ENCODE results near the gene TRPC4.

The TRPC4 gene

DNA sequence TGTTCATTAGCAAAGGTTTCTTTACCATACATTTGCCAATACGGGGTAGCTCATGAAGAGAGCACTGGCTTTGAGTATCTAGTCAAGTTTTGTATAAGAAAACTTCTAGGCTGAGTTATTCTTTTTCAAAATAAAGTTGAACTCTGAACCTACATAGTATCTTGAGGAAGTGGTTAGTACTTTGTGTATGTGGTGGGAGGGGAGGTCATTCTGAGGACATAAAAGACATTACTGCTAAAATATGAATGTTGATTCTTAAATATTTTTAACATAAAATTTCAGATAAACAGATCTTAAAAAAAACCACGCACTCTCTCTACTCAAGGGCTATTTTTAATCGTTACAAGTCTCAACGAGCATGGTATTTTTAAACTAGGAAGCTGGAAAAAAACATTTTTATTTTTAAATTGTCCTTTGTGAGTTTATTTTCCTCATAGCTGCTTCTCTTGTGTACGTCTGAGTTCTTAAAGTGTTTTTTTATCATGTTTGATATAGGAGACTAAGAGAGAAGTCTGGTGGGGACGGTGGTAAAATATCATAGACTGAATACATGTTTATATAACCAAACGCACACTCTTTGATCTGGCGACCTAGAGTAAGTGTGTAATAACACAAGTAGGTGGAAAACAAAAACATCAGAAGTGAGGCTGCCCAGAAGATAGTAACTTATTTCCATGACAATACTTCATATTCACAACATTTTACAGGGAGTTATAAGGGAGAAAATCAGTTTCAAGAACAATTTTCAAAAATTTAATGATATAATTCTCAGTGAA is 153.0 kb downstream of the TRPC4 start:
- Mint-ChIP-seq H3K9me3 (peaks cover 4% of the 10 kb centered on the region), H3K4me3 (no peak overlapping the region), H3K27ac (no peak overlapping the region), H3K4me1 (ENCODE audit: low read depth) (no peaks in the 10 kb centered on the region), H3K36me3 (ENCODE audit: low read depth) (no peaks in the 10 kb centered on the region), H3K27me3 (ENCODE audit: low read depth) (no peaks in the 10 kb centered on the region)

DNA sequence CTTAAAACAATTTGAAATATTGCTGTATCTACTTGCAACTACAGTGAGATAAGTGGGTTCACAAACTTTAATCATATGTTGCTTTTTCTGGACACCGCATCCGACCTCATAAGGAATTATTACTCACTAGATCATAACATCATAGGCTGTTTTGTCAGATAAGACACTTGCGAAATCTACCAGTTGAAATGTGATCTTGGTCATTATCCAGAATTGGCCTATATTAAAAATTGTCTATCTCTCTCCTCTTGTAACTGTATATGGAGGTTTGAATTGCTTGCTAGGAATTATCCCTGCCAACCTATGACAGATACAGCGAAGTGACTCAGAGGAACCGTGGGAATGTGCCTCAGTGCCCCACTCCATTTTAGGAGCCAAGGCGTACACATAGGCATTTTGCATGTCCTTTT is 154.0 kb downstream of the TRPC4 start:
- Mint-ChIP-seq H3K4me1 (ENCODE audit: low read depth) (no peaks in the 10 kb centered on the region), H3K27ac (no peak overlapping the region), H3K36me3 (ENCODE audit: low read depth) (no peaks in the 10 kb centered on the region), H3K9me3 (peaks cover 4% of the 10 kb centered on the region), H3K27me3 (ENCODE audit: low read depth) (no peaks in the 10 kb centered on the region), H3K4me3 (no peak overlapping the region)

DNA sequence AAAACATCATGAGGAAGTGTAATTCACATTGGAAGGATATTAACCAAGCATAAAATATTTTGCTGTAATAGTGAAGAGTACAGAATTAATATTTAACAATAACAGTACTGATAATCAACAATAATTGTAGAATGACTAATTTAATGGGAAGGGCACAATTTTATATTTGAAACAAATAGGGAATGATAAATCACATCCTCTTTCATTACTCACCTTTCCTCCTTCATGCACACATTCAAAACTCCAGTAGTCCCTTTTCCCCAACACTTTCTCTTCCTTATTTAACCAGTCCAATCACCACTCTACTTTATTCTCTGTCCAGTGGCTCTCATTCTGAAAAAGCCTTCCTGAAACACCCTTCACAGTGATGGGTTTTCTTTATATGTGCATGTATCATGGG is 160.3 kb downstream of the TRPC4 start:
- H3K4me3 Mint-ChIP-seq = no peak overlapping the region
- H3K36me3 Mint-ChIP-seq (ENCODE audit: low read depth) = no peaks in the 10 kb centered on the region
- no peaks in the 10 kb centered on the region for H3K9me3 Mint-ChIP-seq
- H3K27me3 Mint-ChIP-seq (ENCODE audit: low read depth) = no peaks in the 10 kb centered on the region
- H3K4me1 Mint-ChIP-seq (ENCODE audit: low read depth) = no peaks in the 10 kb centered on the region
- H3K27ac Mint-ChIP-seq = no peak overlapping the region

GRCh38 chr13:37707739-37708500 is 161.7 kb downstream of the TRPC4 start:
- no peaks in the 10 kb centered on the region for H3K4me1 Mint-ChIP-seq (ENCODE audit: low read depth)
- H3K27me3 Mint-ChIP-seq (ENCODE audit: low read depth) = no peaks in the 10 kb centered on the region
- H3K27ac Mint-ChIP-seq = no peak overlapping the region
- no peaks in the 10 kb centered on the region for H3K9me3 Mint-ChIP-seq
- no peaks in the 10 kb centered on the region for H3K36me3 Mint-ChIP-seq (ENCODE audit: low read depth)
- H3K4me3 Mint-ChIP-seq = no peak overlapping the region

GRCh38 chr13:37706041-37706440 is 163.5 kb downstream of the TRPC4 start:
- H3K4me3 Mint-ChIP-seq = no peak overlapping the region
- no peaks in the 10 kb centered on the region for H3K4me1 Mint-ChIP-seq (ENCODE audit: low read depth)
- H3K9me3 Mint-ChIP-seq = peaks cover 3% of the 10 kb centered on the region
- no peaks in the 10 kb centered on the region for H3K36me3 Mint-ChIP-seq (ENCODE audit: low read depth)
- no peaks in the 10 kb centered on the region for H3K27me3 Mint-ChIP-seq (ENCODE audit: low read depth)
- H3K27ac Mint-ChIP-seq = no peak overlapping the region

DNA sequence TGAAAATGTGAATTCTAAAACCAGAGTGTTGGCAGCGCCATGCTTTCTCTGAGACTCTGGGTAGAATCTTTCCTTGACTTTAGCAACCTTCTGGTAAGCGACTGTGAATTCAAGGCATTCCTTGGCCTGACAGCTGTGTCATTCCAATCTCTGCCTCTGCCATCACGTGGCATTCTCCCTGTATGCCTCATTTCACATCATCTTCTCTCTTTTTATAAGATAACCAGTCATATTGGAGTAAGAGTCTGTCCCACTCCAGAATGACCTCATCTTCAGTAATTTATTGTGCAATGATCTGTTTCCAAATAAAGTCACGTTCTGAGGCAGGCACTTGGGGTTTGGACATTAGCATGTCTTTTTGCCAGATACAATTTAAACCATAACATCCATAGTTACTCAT is 167.6 kb downstream of the TRPC4 start:
- H3K9me3 Mint-ChIP-seq = peaks cover 3% of the 10 kb centered on the region
- no peak overlapping the region for H3K4me3 Mint-ChIP-seq
- H3K36me3 Mint-ChIP-seq (ENCODE audit: low read depth) = no peaks in the 10 kb centered on the region
- no peaks in the 10 kb centered on the region for H3K4me1 Mint-ChIP-seq (ENCODE audit: low read depth)
- H3K27ac Mint-ChIP-seq = no peak overlapping the region
- H3K27me3 Mint-ChIP-seq (ENCODE audit: low read depth) = no peaks in the 10 kb centered on the region

DNA sequence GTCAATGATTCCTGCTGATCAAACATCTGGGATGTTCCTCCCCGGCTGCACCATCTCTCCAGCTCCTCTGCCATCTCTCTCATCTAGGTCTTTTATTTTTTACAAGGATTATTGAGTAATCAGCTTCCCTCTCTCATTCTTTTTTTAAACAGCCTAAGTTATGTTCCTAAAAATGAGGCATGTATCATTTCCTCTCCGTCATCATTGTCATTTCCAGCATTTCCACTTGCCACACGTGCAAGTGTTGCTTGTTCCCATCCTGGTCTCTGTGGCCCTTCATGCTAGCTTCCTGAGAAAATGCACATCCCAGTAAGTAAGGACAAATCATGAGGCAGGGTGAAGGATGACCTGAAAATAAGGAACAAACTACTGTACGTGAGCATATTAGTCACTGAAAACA is 168.3 kb downstream of the TRPC4 start:
- H3K9me3 Mint-ChIP-seq = peaks cover 3% of the 10 kb centered on the region
- no peaks in the 10 kb centered on the region for H3K36me3 Mint-ChIP-seq (ENCODE audit: low read depth)
- H3K4me3 Mint-ChIP-seq = no peak overlapping the region
- H3K27me3 Mint-ChIP-seq (ENCODE audit: low read depth) = no peaks in the 10 kb centered on the region
- H3K27ac Mint-ChIP-seq = no peak overlapping the region
- H3K4me1 Mint-ChIP-seq (ENCODE audit: low read depth) = no peaks in the 10 kb centered on the region

DNA sequence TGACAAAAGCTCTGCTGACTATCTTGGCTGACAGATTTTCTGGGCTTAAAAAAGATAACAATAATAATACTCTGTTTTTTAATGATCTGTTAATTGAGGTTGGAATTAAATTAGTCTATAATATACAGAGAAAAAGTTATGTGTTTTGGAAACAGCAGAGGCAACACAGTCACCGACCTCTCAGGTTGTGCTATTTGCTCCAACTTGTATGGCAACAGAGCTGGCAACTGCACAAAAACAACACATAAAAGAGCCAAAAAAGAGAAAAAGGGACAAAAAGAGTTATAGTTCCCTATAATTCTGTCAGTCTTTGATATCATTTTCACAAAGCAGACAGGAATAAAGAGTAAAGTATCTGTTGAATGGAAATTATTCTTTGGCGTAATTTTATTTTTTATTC is 168.7 kb downstream of the TRPC4 start:
- Mint-ChIP-seq H3K4me1 (ENCODE audit: low read depth) (no peaks in the 10 kb centered on the region), H3K27ac (no peak overlapping the region), H3K4me3 (no peak overlapping the region), H3K27me3 (ENCODE audit: low read depth) (no peaks in the 10 kb centered on the region), H3K9me3 (peaks cover 3% of the 10 kb centered on the region), H3K36me3 (ENCODE audit: low read depth) (no peaks in the 10 kb centered on the region)

DNA sequence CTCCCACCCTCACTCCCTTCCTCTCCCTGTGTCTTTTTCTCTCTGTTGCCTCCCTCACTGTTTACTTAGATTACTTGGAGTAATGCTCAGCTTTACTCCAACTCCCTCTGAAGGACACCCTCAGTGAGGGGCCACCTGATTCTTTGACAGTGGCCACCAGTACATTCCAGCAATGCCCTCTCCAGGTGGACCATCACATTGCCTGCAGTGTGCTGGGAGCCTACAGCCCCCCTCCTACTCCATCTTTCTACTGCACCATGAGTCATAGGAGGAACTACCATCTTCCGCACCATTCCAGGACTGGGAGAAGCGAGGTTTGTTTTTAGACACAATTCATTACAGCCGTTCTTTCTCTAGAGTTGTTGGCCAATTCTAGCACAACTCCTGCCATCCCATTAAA is 174.4 kb downstream of the TRPC4 start:
- H3K27ac Mint-ChIP-seq = no peak overlapping the region
- H3K36me3 Mint-ChIP-seq (ENCODE audit: low read depth) = no peaks in the 10 kb centered on the region
- no peaks in the 10 kb centered on the region for H3K4me1 Mint-ChIP-seq (ENCODE audit: low read depth)
- no peaks in the 10 kb centered on the region for H3K27me3 Mint-ChIP-seq (ENCODE audit: low read depth)
- peaks cover 8% of the 10 kb centered on the region for H3K9me3 Mint-ChIP-seq
- no peak overlapping the region for H3K4me3 Mint-ChIP-seq

DNA sequence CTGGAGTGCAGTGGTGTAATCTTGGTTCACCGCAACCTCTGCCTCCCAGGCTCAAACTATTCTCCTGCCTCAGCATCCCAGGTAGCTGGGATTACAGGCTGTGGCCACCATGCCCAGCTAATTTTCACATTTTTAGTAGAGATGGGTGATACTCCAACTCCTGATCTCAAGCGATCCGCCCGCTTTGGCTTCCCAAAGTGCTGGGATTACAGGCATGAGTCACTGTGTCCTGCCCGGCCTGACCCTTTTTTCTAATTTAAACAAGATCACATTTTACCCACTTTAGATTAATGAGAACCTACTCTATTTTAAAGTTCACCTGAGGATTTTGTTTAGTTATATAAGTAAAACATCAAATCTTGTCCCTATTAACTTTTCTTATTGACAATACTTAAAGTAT is 179.2 kb downstream of the TRPC4 start:
- Mint-ChIP-seq H3K27me3 (ENCODE audit: low read depth) (no peaks in the 10 kb centered on the region), H3K4me1 (ENCODE audit: low read depth) (no peaks in the 10 kb centered on the region), H3K36me3 (ENCODE audit: low read depth) (no peaks in the 10 kb centered on the region), H3K9me3 (peaks cover 9% of the 10 kb centered on the region), H3K27ac (no peak overlapping the region), H3K4me3 (no peak overlapping the region)

DNA sequence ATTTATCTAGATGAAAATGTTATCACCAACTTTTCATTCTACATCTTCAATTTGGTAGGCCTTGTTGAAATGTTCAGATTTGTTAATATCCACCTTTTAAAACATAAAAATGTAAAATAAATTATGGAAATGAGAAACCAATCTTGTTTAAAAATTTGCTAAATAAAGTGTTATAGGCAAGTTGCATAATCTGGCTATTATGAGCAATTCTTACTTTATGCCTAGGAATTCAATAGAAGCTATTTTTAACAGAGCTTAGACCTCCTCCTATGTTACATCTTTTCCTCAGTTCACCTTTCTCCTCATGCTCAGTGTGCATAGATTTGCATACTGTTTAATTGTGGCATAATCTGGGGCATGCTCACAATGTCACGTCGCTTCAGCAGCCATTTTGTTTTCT is 183.1 kb downstream of the TRPC4 start:
- H3K36me3 Mint-ChIP-seq (ENCODE audit: low read depth) = no peaks in the 10 kb centered on the region
- H3K4me3 Mint-ChIP-seq = no peak overlapping the region
- H3K4me1 Mint-ChIP-seq (ENCODE audit: low read depth) = no peaks in the 10 kb centered on the region
- no peaks in the 10 kb centered on the region for H3K27me3 Mint-ChIP-seq (ENCODE audit: low read depth)
- H3K27ac Mint-ChIP-seq = no peak overlapping the region
- peaks cover 5% of the 10 kb centered on the region for H3K9me3 Mint-ChIP-seq

GRCh38 chr13:37685206-37685605 is 184.4 kb downstream of the TRPC4 start:
- no peaks in the 10 kb centered on the region for H3K4me1 Mint-ChIP-seq (ENCODE audit: low read depth)
- H3K4me3 Mint-ChIP-seq = no peak overlapping the region
- no peak overlapping the region for H3K27ac Mint-ChIP-seq
- H3K27me3 Mint-ChIP-seq (ENCODE audit: low read depth) = no peaks in the 10 kb centered on the region
- no peaks in the 10 kb centered on the region for H3K36me3 Mint-ChIP-seq (ENCODE audit: low read depth)
- H3K9me3 Mint-ChIP-seq = peaks cover 5% of the 10 kb centered on the region

- H3K4me1 Mint-ChIP-seq (ENCODE audit: low read depth) = no peaks in the 10 kb centered on the region
- H3K27me3 Mint-ChIP-seq (ENCODE audit: low read depth) = no peaks in the 10 kb centered on the region
- no peak overlapping the region for H3K4me3 Mint-ChIP-seq
- no peak overlapping the region for H3K27ac Mint-ChIP-seq
- H3K9me3 Mint-ChIP-seq = no peaks in the 10 kb centered on the region
- no peaks in the 10 kb centered on the region for H3K36me3 Mint-ChIP-seq (ENCODE audit: low read depth)
These were observed 187.1 kb downstream of the TRPC4 start for GRCh38 chr13:37682496-37682895.

- Mint-ChIP-seq H3K36me3 (ENCODE audit: low read depth) (no peaks in the 10 kb centered on the region), H3K27ac (no peak overlapping the region), H3K27me3 (ENCODE audit: low read depth) (no peaks in the 10 kb centered on the region), H3K4me1 (ENCODE audit: low read depth) (no peaks in the 10 kb centered on the region), H3K9me3 (no peaks in the 10 kb centered on the region), H3K4me3 (no peak overlapping the region)
These were observed 188.1 kb downstream of the TRPC4 start for GRCh38 chr13:37681281-37682032.

GRCh38 chr13:37680137-37680536 is 189.4 kb downstream of the TRPC4 start:
- H3K9me3 Mint-ChIP-seq = no peaks in the 10 kb centered on the region
- H3K27ac Mint-ChIP-seq = no peak overlapping the region
- no peaks in the 10 kb centered on the region for H3K36me3 Mint-ChIP-seq (ENCODE audit: low read depth)
- no peak overlapping the region for H3K4me3 Mint-ChIP-seq
- H3K4me1 Mint-ChIP-seq (ENCODE audit: low read depth) = no peaks in the 10 kb centered on the region
- no peaks in the 10 kb centered on the region for H3K27me3 Mint-ChIP-seq (ENCODE audit: low read depth)
